ENCODE measurements around the gene SNX3. TPM values are rescaled to one million over a fixed set of nuclear protein-coding genes. Genes with fewer than 3 reads are reported as not detected.

SNX3 gene
- polyA plus RNA-seq, 1 donor from 2014 or later: 135 TPM

GRCh38 chr6:108238322-108238721 lies 22.5 kb downstream of the SNX3 start:
- no peaks in the 10 kb centered on the region for H3K27me3 ChIP-seq (ENCODE audit: insufficient read depth, low read depth, low read length)
- peaks cover 4% of the 10 kb centered on the region for H3K79me2 ChIP-seq (replicated peaks; ENCODE audit: insufficient read depth, low read length)
- TF ChIP-seq REST (IDR thresholded peaks at IDR 0.05; ENCODE audit: borderline replicate concordance) (no peak), SMC3 (conservative IDR thresholded peaks at IDR 0.05; ENCODE audit: poor library complexity) (no peak), MXI1 (conservative IDR thresholded peaks at IDR 0.05; ENCODE audit: poor library complexity, severe bottlenecking) (no peak), POLR2AphosphoS5 (IDR thresholded peaks at IDR 0.05) (no peak), TAF1 (IDR thresholded peaks at IDR 0.05; ENCODE audit: low read depth) (no peak), EZH2 (IDR thresholded peaks at IDR 0.05; ENCODE audit: borderline replicate concordance, insufficient read depth, low read length, poor library complexity, severe bottlenecking) (no peak), CTCF (IDR thresholded peaks at IDR 0.05; ENCODE audit: poor library complexity, severe bottlenecking) (no peak), EP300 (conservative IDR thresholded peaks at IDR 0.05; ENCODE audit: poor library complexity, severe bottlenecking) (no peak), RAD21 (conservative IDR thresholded peaks at IDR 0.05) (no peak)
- H3K9me2 ChIP-seq (ENCODE audit: insufficient read depth, low read length): no peaks in the 10 kb centered on the region
- H3K9ac ChIP-seq (ENCODE audit: low read length): no peak overlapping the region
- H2AFZ ChIP-seq (ENCODE audit: low read depth, low read length): no peak overlapping the region
- H4K20me1 ChIP-seq (ENCODE audit: insufficient read depth): no peaks in the 10 kb centered on the region
- no peak overlapping the region for H3K4me2 ChIP-seq (ENCODE audit: low read length)
- H3K4me3 ChIP-seq (ENCODE audit: low read length): no peak overlapping the region
- H3K9me3 ChIP-seq (ENCODE audit: low read length): no peaks in the 10 kb centered on the region
- H3K27ac ChIP-seq (ENCODE audit: low read length): no peak overlapping the region
- H3K36me3 ChIP-seq (ENCODE audit: insufficient read depth, low read length): no peaks in the 10 kb centered on the region
- H3F3A ChIP-seq (ENCODE audit: insufficient read depth, low read length, poor library complexity, severe bottlenecking): no peaks in the 10 kb centered on the region

GRCh38 chr6:108236791-108237190 lies 24.0 kb downstream of the SNX3 start:
- no peak overlapping the region for H3K9ac ChIP-seq (ENCODE audit: low read length)
- TF ChIP-seq POLR2AphosphoS5 (IDR thresholded peaks at IDR 0.05) (no peak), TAF1 (IDR thresholded peaks at IDR 0.05; ENCODE audit: low read depth) (no peak), EZH2 (IDR thresholded peaks at IDR 0.05; ENCODE audit: borderline replicate concordance, insufficient read depth, low read length, poor library complexity, severe bottlenecking) (no peak), CTCF (IDR thresholded peaks at IDR 0.05; ENCODE audit: poor library complexity, severe bottlenecking) (no peak)
- peaks cover 8% of the 10 kb centered on the region for H3K79me2 ChIP-seq (replicated peaks; ENCODE audit: insufficient read depth, low read length)

More at GRCh38 chr6:108236791-108237190, 24.0 kb downstream of the SNX3 start:
- Histone ChIP-seq H3K27me3 (ENCODE audit: insufficient read depth, low read depth, low read length) (no peaks in the 10 kb centered on the region), H3K4me3 (ENCODE audit: low read length) (no peak overlapping the region), H3K9me3 (ENCODE audit: low read length) (no peaks in the 10 kb centered on the region), H4K20me1 (ENCODE audit: insufficient read depth) (no peaks in the 10 kb centered on the region), H3F3A (ENCODE audit: insufficient read depth, low read length, poor library complexity, severe bottlenecking) (no peaks in the 10 kb centered on the region), H3K4me2 (ENCODE audit: low read length) (no peak overlapping the region), H3K9me2 (ENCODE audit: insufficient read depth, low read length) (no peaks in the 10 kb centered on the region), H3K36me3 (ENCODE audit: insufficient read depth, low read length) (no peaks in the 10 kb centered on the region), H2AFZ (ENCODE audit: low read depth, low read length) (no peak overlapping the region), H3K27ac (ENCODE audit: low read length) (no peak overlapping the region)
